Neural progenitor cell (in vitro differentiated cells): ENCODE results near the gene CDK5RAP2.

Source experiments
- CTCF ChIP-seq: fragments of 200-600 bp; sonication (generic); IDR thresholded peaks from 2 replicates; pipeline ENCODE4 v1.5.1; 2017; ENCODE audit warnings: antibody characterized with exemption, mild to moderate bottlenecking
- EZH2 ChIP-seq: fragments of 200-600 bp; sonication (generic); IDR thresholded peaks from 2 replicates; pipeline ENCODE4 v1.6.1; 2017; ENCODE audit warnings: antibody characterized with exemption, mild to moderate bottlenecking, moderate library complexity
- EZH2phosphoT487 ChIP-seq: fragments of 200-600 bp; sonication (generic); IDR thresholded peaks from 2 replicates; pipeline ENCODE4 v1.6.1; 2017; ENCODE audit warnings: antibody characterized with exemption

DNA sequence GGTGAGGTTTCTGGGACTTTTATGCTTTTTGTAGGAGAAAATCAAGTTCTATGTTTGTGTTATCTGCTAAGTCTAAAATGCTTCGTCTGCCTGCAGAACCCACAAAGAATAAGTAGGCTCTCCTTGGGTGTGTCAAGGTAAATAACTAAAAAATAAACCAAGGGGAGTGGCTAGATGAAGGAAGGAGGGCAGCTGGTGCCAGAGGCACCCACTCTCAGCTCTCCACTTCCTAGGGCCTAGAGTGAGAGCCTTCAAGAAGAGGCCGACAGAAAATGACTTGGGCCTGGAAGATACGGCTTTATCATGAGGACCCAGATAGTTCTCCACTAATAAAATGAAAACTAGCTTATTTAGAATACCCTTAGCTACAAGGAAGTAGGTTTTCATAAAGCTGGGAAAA lies 147.4 kb downstream of the CDK5RAP2 start:
- TF ChIP-seq EZH2phosphoT487 (no peak), CTCF (no peak), EZH2 (no peak)
